CD4-positive, CD25-positive, alpha-beta regulatory T cell (primary cell): Measurements from ENCODE around the gene PXYLP1. TPM values are rescaled to one million over a fixed set of nuclear protein-coding genes. Genes with fewer than 3 reads are reported as not detected.

Experiments used
- ATAC-seq, 2 donors: fragments of 150-1000 bp; cut with Tn5 transposase; one replicate each; pipeline ENCODE4 v1.10.0; 2021; ENCODE audit warnings: low read depth in 2 of 2, moderate number of reproducible peaks in 2 of 2, moderate library complexity in 1 of 2
- DNase-seq, 3 donors: peaks; one replicate each; pipeline versions ENCODE4 v3.0.0 to v3.0.0-alpha.2; 2012 to 2022; ENCODE audit warnings: mixed read lengths in 1 of 3
- H3K27ac ChIP-seq: one replicate; pipeline ENCODE4 v1.7.0; 2013; ENCODE audit warnings: mild to moderate bottlenecking, low read length; ENCODE audit not compliant: insufficient read depth, poor library complexity, severe bottlenecking
- H3K27me3 ChIP-seq: one replicate; pipeline ENCODE4 v1.7.0; 2013; ENCODE audit warnings: low read length; ENCODE audit not compliant: control insufficient read depth, insufficient read depth
- H3K36me3 ChIP-seq: one replicate; pipeline ENCODE4 v1.7.0; 2013; ENCODE audit warnings: mild to moderate bottlenecking, low read length, moderate library complexity; ENCODE audit not compliant: control insufficient read depth, insufficient read depth
- H3K4me1 ChIP-seq: 2 replicates; pipeline ENCODE4 v1.7.0; 2013; ENCODE audit warnings: mild to moderate bottlenecking, low read length; ENCODE audit not compliant: insufficient read depth, control insufficient read depth, poor library complexity, severe bottlenecking
- H3K4me3 ChIP-seq: one replicate; pipeline ENCODE4 v1.7.0; 2013; ENCODE audit warnings: low read depth, mild to moderate bottlenecking, low read length, moderate library complexity
- H3K9me3 ChIP-seq, 2 experiments: 1 replicate in 1 of 2; 2 replicates in 1 of 2; pipeline ENCODE4 v1.7.0; 2013; ENCODE audit warnings: low read length in 2 of 2, mild to moderate bottlenecking in 1 of 2, moderate library complexity in 1 of 2; ENCODE audit not compliant: control insufficient read depth in 2 of 2
- H3K27ac Mint-ChIP-seq, 3 donors: one replicate each; pipeline ENCODE4 v1.8.0; 2020 to 2022; ENCODE audit warnings: mild to moderate bottlenecking in 3 of 3, mixed read lengths in 3 of 3, moderate library complexity in 2 of 3
- H3K27me3 Mint-ChIP-seq: one replicate; pipeline ENCODE4 v1.8.0; 2022; ENCODE audit warnings: mild to moderate bottlenecking, mixed read lengths
- H3K36me3 Mint-ChIP-seq: one replicate; pipeline ENCODE4 v1.8.0; 2020; ENCODE audit warnings: mixed read lengths
- H3K4me1 Mint-ChIP-seq, 4 donors: one replicate each; pipeline ENCODE4 v1.8.0; 2020 to 2022; ENCODE audit warnings: mixed read lengths in 4 of 4, mild to moderate bottlenecking in 1 of 4
- H3K4me3 Mint-ChIP-seq, 4 donors: one replicate each; pipeline ENCODE4 v1.8.0; 2020 to 2022; ENCODE audit warnings: mild to moderate bottlenecking in 4 of 4, mixed read lengths in 4 of 4, moderate library complexity in 3 of 4
- H3K9me3 Mint-ChIP-seq, 7 donors: one replicate each; pipeline ENCODE4 v1.8.0; 2020 to 2022; ENCODE audit warnings: mixed read lengths in 7 of 7, mild to moderate bottlenecking in 3 of 7, moderate library complexity in 2 of 7
- polyA plus RNA-seq, 4 donors: library from polyadenylated mRNA; unstranded; fragments of 300-500 nt; fragmentation: Illumina TruSeq; gene quantifications; one replicate each; pipeline ENCODE4 v1.2.3, GENCODE V29; 2021
- total RNA-seq: library from RNA; stranded (reverse); gene quantifications from one replicate; pipeline ENCODE4 v1.2.3, GENCODE V29; 2022

Gene PXYLP1
- total and polyA plus RNA-seq, 5 donors from 2014 or later = 3.8 to 11.3 (median 9.8) TPM

DNA sequence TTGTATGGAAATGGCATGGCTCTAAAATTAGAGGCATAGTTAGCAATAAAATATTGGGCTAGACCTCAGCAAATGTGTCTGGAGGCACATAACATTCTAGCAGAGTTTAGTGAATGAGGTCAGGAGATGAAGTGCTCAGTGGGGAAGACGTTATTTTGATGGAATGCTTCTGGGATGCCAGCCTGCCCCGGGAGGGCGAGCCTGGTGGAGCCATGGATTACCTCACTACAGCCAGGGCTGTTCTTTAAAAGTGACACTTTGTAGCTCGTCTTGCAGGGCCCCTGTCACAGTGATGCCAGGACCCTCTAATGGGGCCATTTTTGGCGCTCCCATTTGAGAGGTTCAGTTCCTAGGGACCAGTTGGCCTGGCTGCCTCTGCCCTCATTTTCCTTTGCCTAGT, 48.5 kb downstream of the PXYLP1 start:
- Mint-ChIP-seq H3K4me3 (no peak overlapping the region), H3K36me3 (peaks cover 35% of the 10 kb centered on the region), H3K9me3 (no peaks in the 10 kb centered on the region), H3K27ac (no peak overlapping the region), H3K27me3 (no peaks in the 10 kb centered on the region), H3K4me1 (peaks cover 6 to 20% (median 12%) of the 10 kb centered on the region in 4 donors)
- Histone ChIP-seq H3K36me3 (peaks cover 14% of the 10 kb centered on the region), H3K9me3 (no peaks in the 10 kb centered on the region), H3K27me3 (no peaks in the 10 kb centered on the region), H3K4me3 (no peak overlapping the region), H3K27ac (no peak overlapping the region), H3K4me1 (peaks cover 7% of the 10 kb centered on the region)
- ATAC-seq (no peak), DNase-seq (no peak)

DNA sequence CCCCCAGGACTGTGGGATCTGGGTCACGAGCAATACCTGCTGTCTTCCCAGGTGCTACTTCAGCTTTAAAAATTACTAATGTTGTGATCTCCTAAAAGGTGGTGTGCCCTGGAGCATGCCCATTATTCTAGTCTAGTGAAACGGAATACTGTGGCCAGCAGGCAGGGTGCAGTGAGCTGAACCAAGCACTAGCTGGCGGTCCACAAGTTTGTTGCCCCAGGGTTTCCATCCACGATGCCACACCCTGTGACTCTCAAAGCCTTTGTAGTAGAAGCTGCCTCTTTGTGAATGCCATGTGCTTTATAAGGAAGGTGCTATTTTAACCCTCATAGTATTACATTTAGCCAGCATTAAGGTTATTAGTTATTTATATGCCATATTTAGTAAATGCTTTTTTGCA, 49.1 kb downstream of the PXYLP1 start:
- Histone ChIP-seq H3K4me3 (no peak overlapping the region), H3K9me3 (no peaks in the 10 kb centered on the region), H3K36me3 (peaks cover 14% of the 10 kb centered on the region), H3K27ac (no peak overlapping the region), H3K4me1 (peaks cover 3% of the 10 kb centered on the region), H3K27me3 (no peaks in the 10 kb centered on the region)
- no peak for DNase-seq
- Mint-ChIP-seq H3K4me3 (no peak overlapping the region), H3K9me3 (no peaks in the 10 kb centered on the region), H3K27me3 (no peaks in the 10 kb centered on the region), H3K4me1 (peaks cover 6 to 15% (median 7%) of the 10 kb centered on the region in 4 donors), H3K36me3 (peaks cover 39% of the 10 kb centered on the region), H3K27ac (no peak overlapping the region)
- ATAC-seq = no peak

DNA sequence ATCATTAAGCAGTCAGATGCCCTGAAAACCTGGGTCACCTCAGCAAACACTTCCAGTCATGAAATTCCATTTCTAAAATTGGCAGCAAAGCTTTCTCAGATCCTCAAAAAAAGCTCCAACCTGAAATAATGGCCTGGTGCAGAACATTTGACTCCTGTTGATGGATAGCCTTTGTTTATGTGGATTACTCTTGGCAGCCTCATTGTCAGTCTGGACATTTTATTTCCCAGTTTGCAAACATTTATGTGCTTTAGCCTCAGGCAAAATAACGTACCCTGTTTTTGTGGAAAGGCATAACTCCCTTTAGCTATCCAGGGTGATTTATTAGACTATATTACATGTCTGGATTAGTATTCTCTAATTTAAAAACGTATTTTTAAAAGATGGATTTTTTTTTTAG, 53.9 kb downstream of the PXYLP1 start:
- H3K4me1 ChIP-seq = no peaks in the 10 kb centered on the region
- peaks cover 66% of the 10 kb centered on the region for H3K36me3 Mint-ChIP-seq
- no peak overlapping the region for H3K4me3 Mint-ChIP-seq
- peaks cover 0 to 2% (median 0%) of the 10 kb centered on the region in 4 donors for H3K4me1 Mint-ChIP-seq
- H3K36me3 ChIP-seq = peaks cover 32% of the 10 kb centered on the region
- H3K9me3 Mint-ChIP-seq = no peaks in the 10 kb centered on the region
- no peak overlapping the region for H3K27ac ChIP-seq
- ATAC-seq (no peak), DNase-seq (no peak)
- H3K27ac Mint-ChIP-seq = no peak overlapping the region
- no peaks in the 10 kb centered on the region for H3K27me3 Mint-ChIP-seq
- no peaks in the 10 kb centered on the region for H3K9me3 ChIP-seq
- H3K4me3 ChIP-seq = no peak overlapping the region
- no peaks in the 10 kb centered on the region for H3K27me3 ChIP-seq

DNA sequence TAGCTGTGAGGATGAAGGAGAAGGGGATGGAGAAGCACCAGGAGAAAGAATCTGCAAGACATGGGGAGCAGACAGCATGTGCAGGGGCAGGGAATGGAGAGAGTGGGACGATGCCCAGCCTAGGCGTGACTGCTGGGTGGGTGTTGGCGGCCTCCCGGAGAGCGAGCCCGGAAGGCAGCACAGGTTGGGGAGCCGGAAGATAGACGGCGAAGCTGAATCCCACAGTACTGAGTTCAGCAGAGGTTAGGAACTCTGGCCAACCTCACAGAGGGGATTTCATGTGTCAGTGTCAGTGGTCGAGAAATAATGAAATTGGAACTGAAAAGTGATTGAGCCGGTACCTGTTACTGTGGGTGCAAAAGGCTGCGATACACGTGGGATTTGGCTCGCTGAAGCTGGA, 55.2 kb downstream of the PXYLP1 start:
- no peak overlapping the region for H3K4me3 ChIP-seq
- no peaks in the 10 kb centered on the region for H3K9me3 ChIP-seq
- no peaks in the 10 kb centered on the region for H3K4me1 ChIP-seq
- Mint-ChIP-seq H3K36me3 (peaks cover 63% of the 10 kb centered on the region), H3K4me1 (no peaks in the 10 kb centered on the region), H3K9me3 (no peaks in the 10 kb centered on the region), H3K27me3 (no peaks in the 10 kb centered on the region), H3K27ac (no peak overlapping the region), H3K4me3 (no peak overlapping the region)
- ATAC-seq (no peak), DNase-seq (no peak)
- peaks cover 31% of the 10 kb centered on the region for H3K36me3 ChIP-seq
- H3K27ac ChIP-seq = no peak overlapping the region
- H3K27me3 ChIP-seq = no peaks in the 10 kb centered on the region

DNA sequence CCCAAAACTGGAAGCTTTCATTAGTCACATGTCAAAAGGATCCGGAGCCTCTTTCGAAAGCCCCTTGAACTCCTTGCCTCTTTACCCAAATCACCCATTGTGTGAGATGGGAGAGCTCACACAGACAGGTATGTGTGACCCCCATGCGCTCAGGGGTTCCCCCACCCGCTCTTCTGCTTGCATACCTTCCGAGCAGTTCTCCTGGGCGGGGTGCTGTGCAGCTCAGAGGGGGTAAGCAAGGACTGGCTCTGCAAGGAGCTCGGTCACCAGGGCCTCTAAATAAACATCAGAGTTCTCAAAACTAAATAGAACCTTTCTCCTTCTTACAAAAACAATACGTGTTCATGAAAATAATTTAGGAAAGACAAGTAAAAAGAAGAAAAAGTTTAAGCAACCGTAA, 55.7 kb downstream of the PXYLP1 start:
- DNase-seq = no peak
- Mint-ChIP-seq H3K4me3 (no peak overlapping the region), H3K9me3 (peaks cover 0 to 2% (median 0%) of the 10 kb centered on the region in 7 donors), H3K4me1 (peaks cover 0 to 2% (median 0%) of the 10 kb centered on the region in 4 donors), H3K27me3 (no peaks in the 10 kb centered on the region), H3K36me3 (peaks cover 61% of the 10 kb centered on the region), H3K27ac (no peak overlapping the region)
- no peak overlapping the region for H3K4me3 ChIP-seq
- H3K36me3 ChIP-seq = peaks cover 28% of the 10 kb centered on the region
- no peak for ATAC-seq
- no peaks in the 10 kb centered on the region for H3K9me3 ChIP-seq
- H3K27me3 ChIP-seq = no peaks in the 10 kb centered on the region
- no peak overlapping the region for H3K27ac ChIP-seq
- no peaks in the 10 kb centered on the region for H3K4me1 ChIP-seq

DNA sequence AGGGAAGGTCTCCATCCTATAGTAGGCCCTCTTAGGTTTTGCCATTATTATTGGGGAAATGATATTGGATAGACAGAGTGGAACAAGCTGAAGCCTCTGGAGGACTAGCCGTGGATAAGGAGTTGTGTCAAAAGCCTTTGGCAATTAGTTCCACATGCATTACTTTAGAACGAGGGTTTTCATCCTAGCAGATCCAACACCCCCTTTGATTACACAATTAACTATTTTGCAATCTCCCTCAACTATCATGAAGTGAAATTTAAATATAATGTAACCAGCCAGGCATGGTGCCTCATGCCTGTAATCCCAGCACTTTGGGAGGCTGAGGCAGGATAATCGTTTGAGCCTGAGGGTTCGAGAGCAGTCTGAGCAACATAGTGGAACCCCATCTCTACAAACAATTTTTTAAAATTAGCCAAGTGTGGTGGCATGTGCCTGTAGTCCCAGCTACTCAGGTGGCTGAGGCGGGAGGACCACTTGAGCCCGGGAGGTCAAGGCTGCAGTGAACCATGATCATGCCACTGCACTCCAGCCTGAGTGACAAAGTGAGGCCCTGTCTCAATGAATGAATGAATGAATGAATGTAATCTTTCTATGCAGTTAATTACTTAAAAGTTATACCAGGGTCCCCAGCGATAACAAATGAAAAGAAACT, 56.8 kb downstream of the PXYLP1 start:
- Histone ChIP-seq H3K4me3 (no peak overlapping the region), H3K4me1 (peaks cover under 1% of the 10 kb centered on the region), H3K27me3 (no peaks in the 10 kb centered on the region), H3K27ac (no peak overlapping the region), H3K36me3 (peaks cover 29% of the 10 kb centered on the region), H3K9me3 (no peaks in the 10 kb centered on the region)
- H3K4me1 Mint-ChIP-seq = peaks cover 0 to 12% (median 4%) of the 10 kb centered on the region in 4 donors
- H3K27ac Mint-ChIP-seq = no peak overlapping the region
- no peak for DNase-seq
- no peak overlapping the region for H3K4me3 Mint-ChIP-seq
- no peaks in the 10 kb centered on the region for H3K27me3 Mint-ChIP-seq
- peaks cover 0 to 2% (median 0%) of the 10 kb centered on the region in 7 donors for H3K9me3 Mint-ChIP-seq
- peaks cover 59% of the 10 kb centered on the region for H3K36me3 Mint-ChIP-seq
- no peak for ATAC-seq

DNA sequence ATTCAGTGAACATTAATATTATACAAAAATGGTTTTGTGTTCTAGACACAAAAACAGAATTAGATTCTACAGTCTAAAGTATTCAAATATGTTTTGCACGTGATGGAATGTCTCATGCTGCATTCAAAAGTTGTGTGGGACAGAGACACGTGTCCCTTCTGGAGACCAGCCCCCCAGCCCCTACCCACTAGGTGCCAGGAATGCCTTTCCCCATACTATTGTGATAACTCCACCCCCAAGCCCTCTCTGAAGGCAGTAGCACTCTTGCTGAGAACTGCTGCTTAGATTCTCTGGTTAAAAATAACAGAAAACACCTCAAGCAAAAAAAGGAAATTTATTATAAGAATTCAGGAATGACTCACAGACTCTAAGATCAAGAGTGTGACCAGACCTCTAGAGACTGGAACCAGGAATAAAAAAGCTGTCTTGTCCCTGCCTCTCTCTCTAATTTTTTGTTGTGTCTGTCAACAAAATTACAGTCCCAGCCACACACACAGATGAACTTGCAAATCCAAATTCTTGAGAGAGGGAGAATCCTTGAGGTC, 57.7 kb downstream of the PXYLP1 start:
- Mint-ChIP-seq H3K4me1 (peaks cover 2 to 20% (median 12%) of the 10 kb centered on the region in 4 donors), H3K9me3 (peaks cover 0 to 2% (median 0%) of the 10 kb centered on the region in 7 donors), H3K27me3 (no peaks in the 10 kb centered on the region), H3K27ac (peak overlapping the region in 1 of 3 donors; percentile 15), H3K36me3 (peaks cover 56% of the 10 kb centered on the region), H3K4me3 (no peak overlapping the region)
- DNase-seq (no peak), ATAC-seq (no peak)
- peaks cover 29% of the 10 kb centered on the region for H3K36me3 ChIP-seq
- H3K27me3 ChIP-seq = no peaks in the 10 kb centered on the region
- no peak overlapping the region for H3K27ac ChIP-seq
- no peak overlapping the region for H3K4me3 ChIP-seq
- H3K4me1 ChIP-seq = peaks cover 9% of the 10 kb centered on the region
- no peaks in the 10 kb centered on the region for H3K9me3 ChIP-seq
